ENCODE measurements around the gene AP3B1.

GRCh38 chr5:77984587-77984986 is 309.9 kb downstream of the AP3B1 start:
- TF ChIP-seq EZH2phosphoT487 (IDR thresholded peaks at IDR 0.05; ENCODE audit: low read depth) (no peak), CTCF (IDR thresholded peaks at IDR 0.05; ENCODE audit: low read depth, low read length) (no peak)

Measured in OCI-LY3 (cell line).